HG02588 (cell line): ENCODE measurements around the gene CREB3.

ENCODE experiments used
- ATAC-seq: cut with Tn5 transposase; IDR thresholded peaks from one replicate; pipeline ENCODE4 v1.9.1; 2021; ENCODE audit warnings: mild to moderate bottlenecking, moderate library complexity; ENCODE audit not compliant: unreplicated experiment

Gene CREB3

GRCh38 chr9:35771943-35772342 is 39.5 kb downstream of the CREB3 start:
- no peak for ATAC-seq

DNA sequence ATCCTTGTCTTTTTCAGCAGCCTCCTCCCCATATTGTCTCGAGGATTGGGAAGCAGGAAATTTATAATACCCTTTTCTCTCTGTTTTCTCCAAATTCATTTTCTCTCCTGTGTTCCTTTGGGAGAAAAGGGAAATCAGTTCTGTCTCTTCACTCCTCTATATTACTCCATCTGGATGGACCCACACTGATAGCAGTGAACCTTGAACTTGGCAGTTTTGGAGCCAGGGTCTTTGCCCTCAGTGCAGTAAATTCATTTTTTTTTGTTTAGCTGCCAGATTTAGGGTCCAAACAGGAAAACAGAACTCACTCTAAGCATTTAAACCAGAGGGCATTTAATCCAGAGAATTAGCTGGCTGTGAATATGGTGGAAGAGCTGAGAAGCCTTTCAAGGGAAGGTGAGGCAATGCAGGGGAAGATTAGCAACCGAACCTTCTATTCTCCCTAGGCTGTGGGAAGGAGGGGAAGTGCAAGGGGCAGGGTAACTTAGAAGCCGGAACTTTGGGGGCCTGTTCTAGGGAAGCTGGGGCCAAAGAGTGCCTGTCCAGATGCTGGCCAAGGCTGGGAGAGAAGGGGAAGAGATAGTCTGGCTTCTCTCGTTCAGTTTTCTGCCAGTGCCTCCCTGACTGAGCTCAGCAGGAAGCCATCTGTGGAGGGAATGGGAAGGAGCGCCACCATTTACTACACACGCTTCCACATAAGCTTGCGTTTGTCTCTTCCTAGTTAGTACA is 42.6 kb downstream of the CREB3 start:
- no peak for ATAC-seq

- ATAC-seq = no peak
Observed at GRCh38 chr9:35776018-35776417, 43.6 kb downstream of the CREB3 start.

- ATAC-seq = no peak
Observed at GRCh38 chr9:35778496-35778895, 46.0 kb downstream of the CREB3 start.

DNA sequence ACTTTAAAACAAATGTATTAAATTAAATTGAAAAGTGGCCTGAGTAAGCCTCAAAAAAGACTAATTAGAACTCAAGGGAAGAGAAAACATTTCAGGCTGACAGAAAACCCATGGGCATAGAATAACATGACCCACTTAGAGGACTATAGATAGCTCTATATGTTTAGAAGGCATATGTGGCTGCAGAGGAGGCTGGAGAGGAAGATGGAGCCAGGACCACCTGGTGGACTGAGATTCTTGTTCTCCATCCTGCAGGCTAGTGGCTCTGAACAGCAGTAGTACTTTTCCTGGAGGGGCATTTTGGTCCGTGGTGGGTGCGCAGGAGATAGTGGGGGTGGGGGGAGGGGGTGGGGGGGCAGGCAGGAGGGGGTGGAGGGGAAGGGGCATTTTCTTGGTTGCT is 48.6 kb downstream of the CREB3 start:
- ATAC-seq = no peak

DNA sequence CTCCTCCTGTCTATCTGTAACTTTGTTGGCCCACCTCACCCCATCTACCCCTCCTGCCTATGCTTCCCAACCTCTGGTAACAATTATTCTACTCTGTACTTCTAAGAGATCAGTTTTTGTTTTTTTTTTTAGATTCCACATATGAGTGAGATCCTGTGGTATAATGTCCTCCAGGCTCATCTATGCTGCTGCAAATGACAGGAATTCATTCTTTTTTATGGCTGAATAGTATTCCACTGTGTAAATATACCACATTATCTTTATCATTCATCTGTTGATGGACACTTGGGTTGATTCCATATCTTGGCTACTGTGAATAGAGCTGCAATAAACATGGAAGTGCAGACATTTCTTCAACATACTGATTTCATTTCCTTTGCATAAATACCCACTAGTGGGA is 51.0 kb downstream of the CREB3 start:
- ATAC-seq = no peak
